HEK293 (cell line): ENCODE results near the gene BTRC.
A peak's percentile ranks its signal among the peaks of the same experiment; 100 is the strongest.

Experiments
- GLI2 ChIP-seq: fragments of 450-650 bp; formaldehyde crosslinking; IDR thresholded peaks from 2 replicates; pipeline ENCODE4; 2017; ENCODE audit warnings: missing biosample characterization, missing genetic modification characterization, low read depth, borderline replicate concordance
- GLIS2 ChIP-seq: fragments of 450-650 bp; formaldehyde crosslinking; IDR thresholded peaks from 2 replicates; pipeline ENCODE4 v1.5.1; 2016; ENCODE audit warnings: missing biosample characterization, missing genetic modification characterization
- KLF9 ChIP-seq: fragments of 450-650 bp; formaldehyde crosslinking; IDR thresholded peaks from 2 replicates; pipeline ENCODE4 v1.5.1; 2016; ENCODE audit warnings: missing biosample characterization, missing genetic modification characterization, low read depth
- SALL2 ChIP-seq: fragments of 450-650 bp; formaldehyde crosslinking; IDR thresholded peaks from 2 replicates; pipeline ENCODE4 v1.5.0; 2017; ENCODE audit warnings: missing biosample characterization, mild to moderate bottlenecking, missing genetic modification characterization, borderline replicate concordance
- SETDB1 ChIP-seq: IDR thresholded peaks from one replicate; pipeline ENCODE4 v1.6.1; 2017; ENCODE audit warnings: mild to moderate bottlenecking, low read length, moderate library complexity, mixed read lengths; ENCODE audit not compliant: insufficient read length
- WT1 ChIP-seq: fragments of 450-650 bp; formaldehyde crosslinking; IDR thresholded peaks from 2 replicates; pipeline ENCODE4 v1.5.1; 2016; ENCODE audit warnings: missing biosample characterization, missing genetic modification characterization
- ZBTB48 ChIP-seq: fragments of 450-650 bp; formaldehyde crosslinking; IDR thresholded peaks from 2 replicates; pipeline ENCODE4 v1.5.1; 2016; ENCODE audit warnings: missing biosample characterization, missing genetic modification characterization
- ZBTB7A ChIP-seq: fragments of 450-650 bp; formaldehyde crosslinking; IDR thresholded peaks from 2 replicates; pipeline ENCODE4 v1.5.1; 2016; ENCODE audit warnings: low read depth, missing biosample characterization, missing genetic modification characterization
- ZBTB8A ChIP-seq: fragments of 450-650 bp; formaldehyde crosslinking; IDR thresholded peaks from 2 replicates; pipeline ENCODE4 v1.5.1; 2016; ENCODE audit warnings: missing biosample characterization, missing genetic modification characterization
- ZFP69B ChIP-seq: fragments of 450-650 bp; formaldehyde crosslinking; IDR thresholded peaks from 2 replicates; pipeline ENCODE4 v1.5.1; 2016; ENCODE audit warnings: missing biosample characterization, missing genetic modification characterization
- ZNF133 ChIP-seq: fragments of 450-650 bp; formaldehyde crosslinking; IDR thresholded peaks from 2 replicates; pipeline ENCODE4 v1.5.1; 2016; ENCODE audit warnings: missing biosample characterization, missing genetic modification characterization
- ZNF174 ChIP-seq: fragments of 450-650 bp; formaldehyde crosslinking; IDR thresholded peaks from 2 replicates; pipeline ENCODE4 v1.5.0; 2017; ENCODE audit warnings: missing biosample characterization, mild to moderate bottlenecking, missing genetic modification characterization
- ZNF211 ChIP-seq: fragments of 450-650 bp; formaldehyde crosslinking; IDR thresholded peaks from 2 replicates; pipeline ENCODE4 v1.5.1; 2016; ENCODE audit warnings: low read depth, missing biosample characterization, missing genetic modification characterization
- ZNF423 ChIP-seq: fragments of 450-650 bp; formaldehyde crosslinking; IDR thresholded peaks from 2 replicates; pipeline ENCODE4 v1.5.1; 2016; ENCODE audit warnings: missing biosample characterization, missing genetic modification characterization
- ZNF48 ChIP-seq: fragments of 450-650 bp; formaldehyde crosslinking; IDR thresholded peaks from 2 replicates; pipeline ENCODE4 v1.5.1; 2016; ENCODE audit warnings: missing biosample characterization, missing genetic modification characterization
- ZNF501 ChIP-seq: fragments of 450-650 bp; formaldehyde crosslinking; IDR thresholded peaks from 2 replicates; pipeline ENCODE4 v1.5.1; 2016; ENCODE audit warnings: missing biosample characterization, missing genetic modification characterization
- ZNF571 ChIP-seq: fragments of 450-650 bp; formaldehyde crosslinking; IDR thresholded peaks from 2 replicates; pipeline ENCODE4 v1.5.0; 2017; ENCODE audit warnings: missing biosample characterization, missing genetic modification characterization
- ZNF626 ChIP-seq: fragments of 450-650 bp; sonication (Bioruptor Pico); formaldehyde crosslinking; IDR thresholded peaks from 2 replicates; pipeline ENCODE4 v1.5.1; 2018; ENCODE audit warnings: missing biosample characterization, missing genetic modification characterization, inconsistent platforms
- ZNF701 ChIP-seq: fragments of 450-650 bp; formaldehyde crosslinking; IDR thresholded peaks from 2 replicates; pipeline ENCODE4 v1.5.1; 2016; ENCODE audit warnings: missing biosample characterization, missing genetic modification characterization
- ZNF776 ChIP-seq: fragments of 450-650 bp; formaldehyde crosslinking; IDR thresholded peaks from 2 replicates; pipeline ENCODE4 v1.5.0; 2017; ENCODE audit warnings: missing biosample characterization, missing genetic modification characterization, borderline replicate concordance
- ZNF785 ChIP-seq: fragments of 450-650 bp; formaldehyde crosslinking; IDR thresholded peaks from 2 replicates; pipeline ENCODE4 v1.5.1; 2016; ENCODE audit warnings: missing biosample characterization, missing genetic modification characterization
- ZNF843 ChIP-seq: fragments of 450-650 bp; formaldehyde crosslinking; IDR thresholded peaks from 2 replicates; pipeline ENCODE4 v1.5.1; 2016; ENCODE audit warnings: missing biosample characterization, missing genetic modification characterization
- TF ChIP-seq, protein P1 (sequence below): fragments of 450-650 bp; formaldehyde crosslinking; IDR thresholded peaks from 2 replicates; pipeline ENCODE4 v1.5.1; 2017; ENCODE audit warnings: missing biosample characterization, missing genetic modification characterization
- TF ChIP-seq, protein P2 (sequence below): fragments of 450-650 bp; formaldehyde crosslinking; IDR thresholded peaks from 2 replicates; pipeline ENCODE4 v1.5.1; 2016; ENCODE audit warnings: missing biosample characterization, missing genetic modification characterization
- TF ChIP-seq, protein P3 (sequence below): fragments of 450-650 bp; formaldehyde crosslinking; IDR thresholded peaks from 2 replicates; pipeline ENCODE4 v1.5.1; 2017; ENCODE audit warnings: missing biosample characterization, missing genetic modification characterization
- TF ChIP-seq, protein P4 (sequence below): fragments of 450-650 bp; formaldehyde crosslinking; IDR thresholded peaks from 2 replicates; pipeline ENCODE4 v1.5.1; 2016; ENCODE audit warnings: missing biosample characterization, missing genetic modification characterization
- TF ChIP-seq, protein P5 (sequence below): fragments of 450-650 bp; formaldehyde crosslinking; IDR thresholded peaks from 2 replicates; pipeline ENCODE4 v1.5.1; 2016; ENCODE audit warnings: missing biosample characterization, missing genetic modification characterization
- TF ChIP-seq, protein P6 (sequence below): fragments of 450-650 bp; formaldehyde crosslinking; IDR thresholded peaks from 2 replicates; pipeline ENCODE4 v1.5.1; 2017; ENCODE audit warnings: missing biosample characterization, missing genetic modification characterization

Gene BTRC

DNA sequence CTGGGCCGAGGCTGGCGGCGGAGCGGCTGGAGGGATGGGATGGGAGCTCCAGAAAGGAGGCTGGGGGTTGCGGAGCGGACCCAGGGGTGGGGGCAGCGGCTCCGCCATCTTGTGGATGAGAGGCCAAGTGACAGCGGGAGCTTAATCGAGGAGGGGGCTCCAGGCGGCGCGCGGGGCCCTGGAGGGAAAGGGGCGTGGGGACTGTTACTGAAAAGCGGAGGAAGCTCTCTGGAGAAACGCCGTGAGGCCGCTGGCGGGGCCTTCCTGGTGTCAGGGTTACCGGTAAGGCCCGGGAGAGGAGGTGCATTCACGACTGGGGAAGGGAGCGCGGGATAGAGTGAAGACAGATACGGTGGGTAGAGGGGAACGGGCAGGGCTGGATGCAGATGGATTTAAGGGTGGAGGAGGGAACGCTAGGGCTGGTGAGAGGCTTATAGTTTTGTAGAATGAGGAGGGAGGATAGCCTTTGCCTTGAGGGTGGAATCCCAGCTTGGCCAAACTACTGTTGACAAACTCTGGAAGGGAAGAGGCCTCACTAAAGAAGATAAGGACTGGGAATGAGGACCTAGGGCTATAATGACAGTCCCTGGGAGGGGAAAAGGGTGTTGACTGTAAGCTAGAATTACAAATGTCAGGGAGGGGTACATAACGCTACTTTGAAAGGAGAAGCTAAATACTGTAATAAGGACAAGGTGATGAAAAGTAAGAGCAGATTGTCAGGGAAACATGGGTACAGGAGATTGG, 535 bp downstream of the BTRC start (continued):
- TF ChIP-seq, protein P1, sequence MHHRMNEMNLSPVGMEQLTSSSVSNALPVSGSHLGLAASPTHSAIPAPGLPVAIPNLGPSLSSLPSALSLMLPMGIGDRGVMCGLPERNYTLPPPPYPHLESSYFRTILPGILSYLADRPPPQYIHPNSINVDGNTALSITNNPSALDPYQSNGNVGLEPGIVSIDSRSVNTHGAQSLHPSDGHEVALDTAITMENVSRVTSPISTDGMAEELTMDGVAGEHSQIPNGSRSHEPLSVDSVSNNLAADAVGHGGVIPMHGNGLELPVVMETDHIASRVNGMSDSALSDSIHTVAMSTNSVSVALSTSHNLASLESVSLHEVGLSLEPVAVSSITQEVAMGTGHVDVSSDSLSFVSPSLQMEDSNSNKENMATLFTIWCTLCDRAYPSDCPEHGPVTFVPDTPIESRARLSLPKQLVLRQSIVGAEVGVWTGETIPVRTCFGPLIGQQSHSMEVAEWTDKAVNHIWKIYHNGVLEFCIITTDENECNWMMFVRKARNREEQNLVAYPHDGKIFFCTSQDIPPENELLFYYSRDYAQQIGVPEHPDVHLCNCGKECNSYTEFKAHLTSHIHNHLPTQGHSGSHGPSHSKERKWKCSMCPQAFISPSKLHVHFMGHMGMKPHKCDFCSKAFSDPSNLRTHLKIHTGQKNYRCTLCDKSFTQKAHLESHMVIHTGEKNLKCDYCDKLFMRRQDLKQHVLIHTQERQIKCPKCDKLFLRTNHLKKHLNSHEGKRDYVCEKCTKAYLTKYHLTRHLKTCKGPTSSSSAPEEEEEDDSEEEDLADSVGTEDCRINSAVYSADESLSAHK (tag by site-specific recombination) = no peak
- TF ChIP-seq ZNF211 (tag by site-specific recombination) (no peak), ZFP69B (tag by site-specific recombination) (no peak), ZNF776 (tag by site-specific recombination) (no peak), ZNF843 (tag by site-specific recombination) (no peak), ZNF133 (no peak), ZBTB8A (tag by site-specific recombination) (no peak; the same call in 1 of the 2 replicates), ZBTB48 (tag by site-specific recombination) (peak; percentile 98), ZNF423 (tag by site-specific recombination) (peak; percentile 66; the same call in 1 of the 2 replicates), ZBTB7A (tag by site-specific recombination) (no peak), GLI2 (tag by site-specific recombination) (no peak), WT1 (tag by site-specific recombination) (peak; percentile 62; the same call in 1 of the 2 replicates), KLF9 (tag by site-specific recombination) (no peak; the same call in none of the 2 replicates), ZNF785 (tag by site-specific recombination) (no peak), GLIS2 (tag by site-specific recombination) (peak; percentile 77; the same call in 1 of the 2 replicates), ZNF626 (tag by site-specific recombination) (no peak), ZNF701 (tag by site-specific recombination) (no peak), ZNF501 (tag by site-specific recombination) (no peak), ZNF174 (no peak), ZNF48 (no peak), SALL2 (tag by site-specific recombination) (no peak), ZNF571 (tag by site-specific recombination) (no peak), SETDB1 (no peak)
- TF ChIP-seq, protein P2, sequence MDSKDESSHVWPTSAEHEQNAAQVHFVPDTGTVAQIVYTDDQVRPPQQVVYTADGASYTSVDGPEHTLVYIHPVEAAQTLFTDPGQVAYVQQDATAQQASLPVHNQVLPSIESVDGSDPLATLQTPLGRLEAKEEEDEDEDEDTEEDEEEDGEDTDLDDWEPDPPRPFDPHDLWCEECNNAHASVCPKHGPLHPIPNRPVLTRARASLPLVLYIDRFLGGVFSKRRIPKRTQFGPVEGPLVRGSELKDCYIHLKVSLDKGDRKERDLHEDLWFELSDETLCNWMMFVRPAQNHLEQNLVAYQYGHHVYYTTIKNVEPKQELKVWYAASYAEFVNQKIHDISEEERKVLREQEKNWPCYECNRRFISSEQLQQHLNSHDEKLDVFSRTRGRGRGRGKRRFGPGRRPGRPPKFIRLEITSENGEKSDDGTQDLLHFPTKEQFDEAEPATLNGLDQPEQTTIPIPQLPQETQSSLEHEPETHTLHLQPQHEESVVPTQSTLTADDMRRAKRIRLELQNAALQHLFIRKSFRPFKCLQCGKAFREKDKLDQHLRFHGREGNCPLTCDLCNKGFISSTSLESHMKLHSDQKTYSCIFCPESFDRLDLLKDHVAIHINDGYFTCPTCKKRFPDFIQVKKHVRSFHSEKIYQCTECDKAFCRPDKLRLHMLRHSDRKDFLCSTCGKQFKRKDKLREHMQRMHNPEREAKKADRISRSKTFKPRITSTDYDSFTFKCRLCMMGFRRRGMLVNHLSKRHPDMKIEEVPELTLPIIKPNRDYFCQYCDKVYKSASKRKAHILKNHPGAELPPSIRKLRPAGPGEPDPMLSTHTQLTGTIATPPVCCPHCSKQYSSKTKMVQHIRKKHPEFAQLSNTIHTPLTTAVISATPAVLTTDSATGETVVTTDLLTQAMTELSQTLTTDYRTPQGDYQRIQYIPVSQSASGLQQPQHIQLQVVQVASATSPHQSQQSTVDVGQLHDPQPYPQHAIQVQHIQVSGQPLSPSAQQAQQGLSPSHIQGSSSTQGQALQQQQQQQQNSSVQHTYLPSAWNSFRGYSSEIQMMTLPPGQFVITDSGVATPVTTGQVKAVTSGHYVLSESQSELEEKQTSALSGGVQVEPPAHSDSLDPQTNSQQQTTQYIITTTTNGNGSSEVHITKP = no peak
- TF ChIP-seq, protein P3, sequence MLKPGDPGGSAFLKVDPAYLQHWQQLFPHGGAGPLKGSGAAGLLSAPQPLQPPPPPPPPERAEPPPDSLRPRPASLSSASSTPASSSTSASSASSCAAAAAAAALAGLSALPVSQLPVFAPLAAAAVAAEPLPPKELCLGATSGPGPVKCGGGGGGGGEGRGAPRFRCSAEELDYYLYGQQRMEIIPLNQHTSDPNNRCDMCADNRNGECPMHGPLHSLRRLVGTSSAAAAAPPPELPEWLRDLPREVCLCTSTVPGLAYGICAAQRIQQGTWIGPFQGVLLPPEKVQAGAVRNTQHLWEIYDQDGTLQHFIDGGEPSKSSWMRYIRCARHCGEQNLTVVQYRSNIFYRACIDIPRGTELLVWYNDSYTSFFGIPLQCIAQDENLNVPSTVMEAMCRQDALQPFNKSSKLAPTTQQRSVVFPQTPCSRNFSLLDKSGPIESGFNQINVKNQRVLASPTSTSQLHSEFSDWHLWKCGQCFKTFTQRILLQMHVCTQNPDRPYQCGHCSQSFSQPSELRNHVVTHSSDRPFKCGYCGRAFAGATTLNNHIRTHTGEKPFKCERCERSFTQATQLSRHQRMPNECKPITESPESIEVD = no peak
- TF ChIP-seq, protein P4, sequence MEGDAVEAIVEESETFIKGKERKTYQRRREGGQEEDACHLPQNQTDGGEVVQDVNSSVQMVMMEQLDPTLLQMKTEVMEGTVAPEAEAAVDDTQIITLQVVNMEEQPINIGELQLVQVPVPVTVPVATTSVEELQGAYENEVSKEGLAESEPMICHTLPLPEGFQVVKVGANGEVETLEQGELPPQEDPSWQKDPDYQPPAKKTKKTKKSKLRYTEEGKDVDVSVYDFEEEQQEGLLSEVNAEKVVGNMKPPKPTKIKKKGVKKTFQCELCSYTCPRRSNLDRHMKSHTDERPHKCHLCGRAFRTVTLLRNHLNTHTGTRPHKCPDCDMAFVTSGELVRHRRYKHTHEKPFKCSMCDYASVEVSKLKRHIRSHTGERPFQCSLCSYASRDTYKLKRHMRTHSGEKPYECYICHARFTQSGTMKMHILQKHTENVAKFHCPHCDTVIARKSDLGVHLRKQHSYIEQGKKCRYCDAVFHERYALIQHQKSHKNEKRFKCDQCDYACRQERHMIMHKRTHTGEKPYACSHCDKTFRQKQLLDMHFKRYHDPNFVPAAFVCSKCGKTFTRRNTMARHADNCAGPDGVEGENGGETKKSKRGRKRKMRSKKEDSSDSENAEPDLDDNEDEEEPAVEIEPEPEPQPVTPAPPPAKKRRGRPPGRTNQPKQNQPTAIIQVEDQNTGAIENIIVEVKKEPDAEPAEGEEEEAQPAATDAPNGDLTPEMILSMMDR (tag by site-specific recombination) = peak; percentile 64; the same call in 1 of the 2 replicates
- TF ChIP-seq, protein P5, sequence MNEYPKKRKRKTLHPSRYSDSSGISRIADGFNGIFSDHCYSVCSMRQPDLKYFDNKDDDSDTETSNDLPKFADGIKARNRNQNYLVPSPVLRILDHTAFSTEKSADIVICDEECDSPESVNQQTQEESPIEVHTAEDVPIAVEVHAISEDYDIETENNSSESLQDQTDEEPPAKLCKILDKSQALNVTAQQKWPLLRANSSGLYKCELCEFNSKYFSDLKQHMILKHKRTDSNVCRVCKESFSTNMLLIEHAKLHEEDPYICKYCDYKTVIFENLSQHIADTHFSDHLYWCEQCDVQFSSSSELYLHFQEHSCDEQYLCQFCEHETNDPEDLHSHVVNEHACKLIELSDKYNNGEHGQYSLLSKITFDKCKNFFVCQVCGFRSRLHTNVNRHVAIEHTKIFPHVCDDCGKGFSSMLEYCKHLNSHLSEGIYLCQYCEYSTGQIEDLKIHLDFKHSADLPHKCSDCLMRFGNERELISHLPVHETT = peak; percentile 46; the same call in 1 of the 2 replicates
- TF ChIP-seq, protein P6, sequence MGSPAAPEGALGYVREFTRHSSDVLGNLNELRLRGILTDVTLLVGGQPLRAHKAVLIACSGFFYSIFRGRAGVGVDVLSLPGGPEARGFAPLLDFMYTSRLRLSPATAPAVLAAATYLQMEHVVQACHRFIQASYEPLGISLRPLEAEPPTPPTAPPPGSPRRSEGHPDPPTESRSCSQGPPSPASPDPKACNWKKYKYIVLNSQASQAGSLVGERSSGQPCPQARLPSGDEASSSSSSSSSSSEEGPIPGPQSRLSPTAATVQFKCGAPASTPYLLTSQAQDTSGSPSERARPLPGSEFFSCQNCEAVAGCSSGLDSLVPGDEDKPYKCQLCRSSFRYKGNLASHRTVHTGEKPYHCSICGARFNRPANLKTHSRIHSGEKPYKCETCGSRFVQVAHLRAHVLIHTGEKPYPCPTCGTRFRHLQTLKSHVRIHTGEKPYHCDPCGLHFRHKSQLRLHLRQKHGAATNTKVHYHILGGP = no peak
